GM23338 (cell line): Measurements from ENCODE around the gene FARP1. TPM values are rescaled to one million over a fixed set of nuclear protein-coding genes. Genes with fewer than 3 reads are reported as not detected.
A peak's percentile ranks its signal among the peaks of the same experiment; 100 is the strongest.

ENCODE experiments used
- ATAC-seq: fragments of 200-7000 bp; cut with Tn5 transposase; 3 replicates; pipeline ENCODE4 v1.9.1; 2020
- DNase-seq: peaks from one replicate; pipeline ENCODE4 v3.0.0-alpha.2; 2015; ENCODE audit warnings: low spot score
- H2AFZ ChIP-seq: fragments of 200-600 bp; sonication (generic); 2 replicates; pipeline ENCODE4 v1.8.0; 2016; ENCODE audit warnings: antibody characterized with exemption, mild to moderate bottlenecking, moderate library complexity
- H3F3A ChIP-seq: fragments of 200-600 bp; sonication (generic); replicated peaks from 2 replicates; pipeline ENCODE4 v1.8.0; 2017; ENCODE audit warnings: antibody characterized with exemption, mixed run types, low read depth
- H3K27ac ChIP-seq: fragments of 200-600 bp; sonication (generic); 2 replicates; pipeline ENCODE4 v1.6.1; 2016; ENCODE audit warnings: low read depth
- H3K27me3 ChIP-seq: fragments of 200-600 bp; sonication (generic); 2 replicates; pipeline ENCODE4 v1.8.0; 2016; ENCODE audit warnings: mild to moderate bottlenecking, mixed run types, moderate library complexity; ENCODE audit not compliant: insufficient read depth
- H3K36me3 ChIP-seq: fragments of 200-600 bp; sonication (generic); 2 replicates; pipeline ENCODE4 v1.8.0; 2016; ENCODE audit warnings: mild to moderate bottlenecking; ENCODE audit not compliant: insufficient read depth
- H3K4me1 ChIP-seq: fragments of 200-600 bp; sonication (generic); 2 replicates; pipeline ENCODE4 v1.8.0; 2016; ENCODE audit warnings: mild to moderate bottlenecking, moderate library complexity; ENCODE audit not compliant: insufficient read depth
- H3K4me2 ChIP-seq: fragments of 200-600 bp; sonication (generic); 2 replicates; pipeline ENCODE4 v1.7.1; 2017; ENCODE audit warnings: mixed run types
- H3K4me3 ChIP-seq: fragments of 200-600 bp; sonication (generic); 2 replicates; pipeline ENCODE4 v1.6.1; 2016; ENCODE audit warnings: mixed run types
- H3K79me2 ChIP-seq: fragments of 200-600 bp; sonication (generic); replicated peaks from 2 replicates; pipeline ENCODE4 v1.8.0; 2017; ENCODE audit warnings: mild to moderate bottlenecking; ENCODE audit not compliant: insufficient read depth
- H3K9me2 ChIP-seq: fragments of 200-600 bp; sonication (generic); 2 replicates; pipeline ENCODE4 v1.8.0; 2017; ENCODE audit not compliant: insufficient read depth
- H4K20me1 ChIP-seq: fragments of 200-600 bp; sonication (generic); replicated peaks from 2 replicates; pipeline ENCODE4 v1.8.0; 2017; ENCODE audit warnings: mild to moderate bottlenecking; ENCODE audit not compliant: insufficient read depth
- H3K27ac Mint-ChIP-seq: 2 replicates; pipeline ENCODE4 v1.8.0; 2020; ENCODE audit warnings: inconsistent platforms, mild to moderate bottlenecking, moderate library complexity, mixed read lengths
- H3K27me3 Mint-ChIP-seq: 3 replicates; pipeline ENCODE4 v1.8.0; 2022; ENCODE audit warnings: low read depth, mild to moderate bottlenecking, moderate library complexity, mixed read lengths, inconsistent platforms; ENCODE audit not compliant: insufficient read depth, poor library complexity
- H3K36me3 Mint-ChIP-seq: 3 replicates; pipeline ENCODE4 v1.8.0; 2021; ENCODE audit warnings: low read depth, mild to moderate bottlenecking, inconsistent platforms, moderate library complexity, mixed read lengths
- H3K4me1 Mint-ChIP-seq: 3 replicates; pipeline ENCODE4 v1.8.0; 2020; ENCODE audit warnings: mild to moderate bottlenecking, inconsistent platforms, mixed read lengths
- H3K4me3 Mint-ChIP-seq: 3 replicates; pipeline ENCODE4 v1.8.0; 2021; ENCODE audit warnings: moderate library complexity, mild to moderate bottlenecking, inconsistent platforms, mixed read lengths
- H3K9me3 Mint-ChIP-seq: 3 replicates; pipeline ENCODE4 v1.8.0; 2020; ENCODE audit warnings: moderate library complexity, mild to moderate bottlenecking, inconsistent platforms, mixed read lengths
- CTCF ChIP-seq, 2 experiments: fragments of 200-600 bp in 1 of 2; sonication (generic) in 1 of 2; conservative IDR thresholded peaks; 2 replicates each; pipeline versions ENCODE4 v1.5.1 to v1.6.1; 2016 to 2017; ENCODE audit warnings: antibody characterized with exemption in 2 of 2, low read depth in 2 of 2, mild to moderate bottlenecking in 2 of 2, moderate library complexity in 1 of 2
- ETS1 ChIP-seq: IDR thresholded peaks from 2 replicates; pipeline ENCODE4 v1.6.1; 2016; ENCODE audit warnings: antibody characterized with exemption
- EZH2 ChIP-seq: fragments of 200-600 bp; sonication (generic); IDR thresholded peaks from one replicate; pipeline ENCODE4 v1.8.0; 2017; ENCODE audit warnings: antibody characterized with exemption, mild to moderate bottlenecking, low read depth; ENCODE audit not compliant: unreplicated experiment
- JUNB ChIP-seq: IDR thresholded peaks from one replicate; pipeline ENCODE4 v1.6.1; 2016; ENCODE audit warnings: antibody characterized with exemption; ENCODE audit not compliant: unreplicated experiment
- NANOG ChIP-seq: IDR thresholded peaks from 2 replicates; pipeline ENCODE4 v1.6.1; 2016; ENCODE audit warnings: antibody characterized with exemption, borderline replicate concordance
- POLR2AphosphoS5 ChIP-seq: IDR thresholded peaks from 2 replicates; pipeline ENCODE4 v1.6.1; 2016; ENCODE audit warnings: antibody characterized with exemption, low read depth
- STAT1 ChIP-seq: IDR thresholded peaks from one replicate; pipeline ENCODE4 v1.6.1; 2016; ENCODE audit warnings: antibody characterized with exemption; ENCODE audit not compliant: unreplicated experiment
- ZNF114 ChIP-seq: fragments of 250-450 bp; sonication (Bioruptor Pico); IDR thresholded peaks from 2 replicates; pipeline ENCODE4 v1.5.0; 2020; ENCODE audit warnings: mild to moderate bottlenecking, moderate library complexity
- long read RNA-seq: library from polyadenylated mRNA; unstranded; transcript quantifications from one replicate; pipeline ENCODE4 v2.0.0, GENCODE V29; 2020; ENCODE audit not compliant: unreplicated experiment
- polyA plus RNA-seq: library from polyadenylated mRNA; unstranded; fragments of >200 nt; fragmentation: Nextera tagmentation; extraction: Ambion mirVana; gene quantifications from 2 replicates; pipeline ENCODE4 v1.2.1, GENCODE V29; 2016
- total RNA-seq: library from RNA; depleted of rRNA; stranded (reverse); fragments of >200 nt; shearing (Covaris generic); gene quantifications from 2 replicates; pipeline ENCODE4 v1.2.3, GENCODE V29; 2014; rRNA removed

Gene FARP1, protein sequence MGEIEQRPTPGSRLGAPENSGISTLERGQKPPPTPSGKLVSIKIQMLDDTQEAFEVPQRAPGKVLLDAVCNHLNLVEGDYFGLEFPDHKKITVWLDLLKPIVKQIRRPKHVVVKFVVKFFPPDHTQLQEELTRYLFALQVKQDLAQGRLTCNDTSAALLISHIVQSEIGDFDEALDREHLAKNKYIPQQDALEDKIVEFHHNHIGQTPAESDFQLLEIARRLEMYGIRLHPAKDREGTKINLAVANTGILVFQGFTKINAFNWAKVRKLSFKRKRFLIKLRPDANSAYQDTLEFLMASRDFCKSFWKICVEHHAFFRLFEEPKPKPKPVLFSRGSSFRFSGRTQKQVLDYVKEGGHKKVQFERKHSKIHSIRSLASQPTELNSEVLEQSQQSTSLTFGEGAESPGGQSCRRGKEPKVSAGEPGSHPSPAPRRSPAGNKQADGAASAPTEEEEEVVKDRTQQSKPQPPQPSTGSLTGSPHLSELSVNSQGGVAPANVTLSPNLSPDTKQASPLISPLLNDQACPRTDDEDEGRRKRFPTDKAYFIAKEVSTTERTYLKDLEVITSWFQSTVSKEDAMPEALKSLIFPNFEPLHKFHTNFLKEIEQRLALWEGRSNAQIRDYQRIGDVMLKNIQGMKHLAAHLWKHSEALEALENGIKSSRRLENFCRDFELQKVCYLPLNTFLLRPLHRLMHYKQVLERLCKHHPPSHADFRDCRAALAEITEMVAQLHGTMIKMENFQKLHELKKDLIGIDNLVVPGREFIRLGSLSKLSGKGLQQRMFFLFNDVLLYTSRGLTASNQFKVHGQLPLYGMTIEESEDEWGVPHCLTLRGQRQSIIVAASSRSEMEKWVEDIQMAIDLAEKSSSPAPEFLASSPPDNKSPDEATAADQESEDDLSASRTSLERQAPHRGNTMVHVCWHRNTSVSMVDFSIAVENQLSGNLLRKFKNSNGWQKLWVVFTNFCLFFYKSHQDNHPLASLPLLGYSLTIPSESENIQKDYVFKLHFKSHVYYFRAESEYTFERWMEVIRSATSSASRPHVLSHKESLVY
- total RNA-seq (82.5 and 105 TPM in 2 replicates), polyA plus RNA-seq (53.6 and 59.3 TPM in 2 replicates)
- long read RNA-seq, full-length matches to known transcripts, result 1 of 13 reads
- long read RNA-seq, partial matches to known transcripts, result 5 of 13 reads
- long read RNA-seq, other reads (novel, unspliced or antisense), result 7 of 13 reads

GRCh38 chr13:98142380-98143156 is at the start of gene FARP1:
Gene FARP1 (plus strand): TSS chr13:98143094. CDS start chr13:98213243, 70,149 bp downstream.
- peaks cover 33% of the 10 kb centered on the region for H3K27me3 Mint-ChIP-seq
- Histone ChIP-seq H3F3A (peaks cover 11% of the 10 kb centered on the region; the same call in 1 of the 2 replicates), H3K4me2 (peak within 1 kb of the TSS; percentile 100), H3K79me2 (peaks cover 39% of the 10 kb centered on the region), H3K36me3 (no peaks in the 10 kb centered on the region), H4K20me1 (peaks cover 15% of the 10 kb centered on the region), H3K27ac (no peak within 1 kb of the TSS), H3K4me3 (peak within 1 kb of the TSS; percentile 92), H3K9me2 (peaks cover 5% of the 10 kb centered on the region; the same call in 1 of the 2 replicates), H3K4me1 (peaks cover 24% of the 10 kb centered on the region), H3K27me3 (peaks cover 31% of the 10 kb centered on the region), H2AFZ (peak within 1 kb of the TSS; percentile 98)
- DNase-seq, result peak; percentile 89
- peaks cover 32% of the 10 kb centered on the region for H3K4me1 Mint-ChIP-seq
- H3K27ac Mint-ChIP-seq, result peak within 1 kb of the TSS; percentile 18; the same call in 1 of the 2 replicates
- TF ChIP-seq ETS1 (no peak; the same call in 1 of the 2 replicates), ZNF114 (CRISPR knock-in tag) (no peak), JUNB (no peak), CTCF (conservative IDR thresholded peaks at IDR 0.05; ENCODE audit: low read depth in 2 of 2) (peak in 1 of 2 experiments; percentile 60; a peak in 2 of 4 replicates), POLR2AphosphoS5 (no peak), EZH2 (no peak), STAT1 (no peak), NANOG (no peak)
- H3K4me3 Mint-ChIP-seq, result peak within 1 kb of the TSS; percentile 87
- H3K36me3 Mint-ChIP-seq, result no peaks in the 10 kb centered on the region; the same call in 1 of the 3 replicates
- ATAC-seq, result peak; percentile 80
- no peaks in the 10 kb centered on the region for H3K9me3 Mint-ChIP-seq
